ENCODE measurements around the gene DNM1. TPM values are rescaled to one million over a fixed set of nuclear protein-coding genes. Genes with fewer than 3 reads are reported as not detected.

The DNM1 gene
- total RNA-seq, 4 donors from 2014 or later: 6.9 to 11.4 (median 9.0) TPM

- 92% methylated on average over 4 of the region's 4 CpGs for WGBS, 2 donors
- no peak for DNase-seq (ENCODE audit: low spot score in 2 of 2)
- H3K4me3 ChIP-seq (ENCODE audit: low read depth, poor library complexity, severe bottlenecking): no peak overlapping the region
- intact Hi-C loops (cut with DNase I; ENCODE audit: low total_unique reads): no loop called here
- no peak for TF ChIP-seq CTCF (IDR thresholded peaks at IDR 0.05)
- no peak for TF ChIP-seq POLR2A (IDR thresholded peaks at IDR 0.05)
Observed at GRCh38 chr9:128294142-128294541, 91.0 kb downstream of the DNM1 start.

DNA sequence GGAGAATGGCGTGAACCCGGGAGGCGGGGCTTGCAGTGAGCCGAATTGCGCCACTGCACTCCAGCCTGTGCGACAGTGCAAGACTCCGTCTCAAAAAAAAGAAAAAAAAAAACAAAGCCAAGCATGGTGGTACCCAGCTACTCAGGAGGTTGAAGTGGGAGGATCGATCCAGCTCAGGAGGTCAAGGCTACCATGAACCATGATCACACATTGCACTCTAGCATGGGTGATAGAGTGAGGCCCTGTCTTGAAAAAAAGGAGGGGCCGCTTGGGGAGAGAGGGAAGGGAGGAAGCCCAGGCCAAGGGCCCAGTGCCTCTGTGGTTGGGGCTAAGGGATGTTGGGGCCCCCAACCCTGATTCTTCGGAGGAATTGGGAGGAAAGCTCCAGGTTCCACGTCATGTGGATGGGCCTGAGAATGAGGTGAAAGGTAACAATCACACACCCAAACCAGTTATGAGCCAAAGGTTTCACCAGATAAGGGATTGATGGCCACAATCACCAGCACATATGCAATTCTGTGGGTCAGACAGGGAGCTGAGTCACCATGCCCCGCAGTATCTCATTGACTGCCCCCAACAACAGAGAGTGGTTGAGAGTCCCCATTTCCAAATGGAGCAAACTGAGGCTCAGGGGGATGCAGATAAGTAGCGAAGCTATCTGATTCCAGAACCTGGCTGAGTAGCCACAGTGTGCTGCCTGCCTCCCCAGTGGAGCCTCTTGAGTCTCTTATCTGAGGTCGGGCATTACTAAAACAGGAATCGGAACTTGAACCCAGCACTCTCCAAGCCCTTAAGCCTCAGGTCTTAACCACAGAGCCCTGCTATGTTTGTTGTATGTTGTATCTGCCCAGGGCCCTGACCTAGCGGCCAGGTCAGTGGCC lies 93.4 kb downstream of the DNM1 start:
- DNase-seq (ENCODE audit: low spot score in 2 of 2): no peak
- no peak for TF ChIP-seq CTCF (IDR thresholded peaks at IDR 0.05)
- intact Hi-C loops (cut with DNase I; ENCODE audit: low total_unique reads): no loop called here
- H3K4me3 ChIP-seq (ENCODE audit: low read depth, poor library complexity, severe bottlenecking): no peak overlapping the region
- whole genome bisulfite sequencing, 2 donors: 88 to 92% methylated on average over 16 of the region's 16 CpGs

DNA sequence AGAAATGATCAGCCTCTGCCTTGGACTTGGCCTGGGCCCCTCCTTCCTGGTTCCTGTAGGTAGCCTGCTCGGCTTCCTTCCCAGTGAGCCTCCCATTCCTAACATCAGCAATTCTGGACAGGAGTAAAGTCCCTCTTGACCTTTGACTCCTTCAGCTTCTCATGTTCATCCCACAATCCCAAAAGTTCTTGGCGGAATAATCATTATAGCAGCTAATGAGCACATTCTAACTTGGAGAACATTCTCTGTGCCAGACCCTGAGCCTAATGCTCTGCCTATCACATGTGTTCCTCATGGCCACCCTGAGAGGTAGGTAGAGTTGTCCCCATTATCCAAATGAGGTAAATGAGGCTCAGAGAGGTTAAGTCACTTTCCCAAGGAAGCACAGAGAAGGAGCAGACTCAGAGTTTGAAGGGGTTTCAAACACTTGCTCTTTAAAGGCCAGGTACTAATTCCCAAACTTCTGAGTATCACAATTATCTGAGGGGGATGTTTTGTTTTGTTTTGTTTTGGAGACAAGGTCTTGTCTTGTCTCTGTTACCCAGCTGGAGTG lies 94.1 kb downstream of the DNM1 start:
- no peak overlapping the region for H3K4me3 ChIP-seq (ENCODE audit: low read depth, poor library complexity, severe bottlenecking)
- no peak for TF ChIP-seq POLR2A (IDR thresholded peaks at IDR 0.05)
- no peak for TF ChIP-seq CTCF (IDR thresholded peaks at IDR 0.05)
- DNase-seq (ENCODE audit: low spot score in 2 of 2): no peak
- 82 to 89% methylated on average over 2 of the region's 2 CpGs for WGBS, 2 donors
- intact Hi-C loops (cut with DNase I; ENCODE audit: low total_unique reads): no loop called here

DNA sequence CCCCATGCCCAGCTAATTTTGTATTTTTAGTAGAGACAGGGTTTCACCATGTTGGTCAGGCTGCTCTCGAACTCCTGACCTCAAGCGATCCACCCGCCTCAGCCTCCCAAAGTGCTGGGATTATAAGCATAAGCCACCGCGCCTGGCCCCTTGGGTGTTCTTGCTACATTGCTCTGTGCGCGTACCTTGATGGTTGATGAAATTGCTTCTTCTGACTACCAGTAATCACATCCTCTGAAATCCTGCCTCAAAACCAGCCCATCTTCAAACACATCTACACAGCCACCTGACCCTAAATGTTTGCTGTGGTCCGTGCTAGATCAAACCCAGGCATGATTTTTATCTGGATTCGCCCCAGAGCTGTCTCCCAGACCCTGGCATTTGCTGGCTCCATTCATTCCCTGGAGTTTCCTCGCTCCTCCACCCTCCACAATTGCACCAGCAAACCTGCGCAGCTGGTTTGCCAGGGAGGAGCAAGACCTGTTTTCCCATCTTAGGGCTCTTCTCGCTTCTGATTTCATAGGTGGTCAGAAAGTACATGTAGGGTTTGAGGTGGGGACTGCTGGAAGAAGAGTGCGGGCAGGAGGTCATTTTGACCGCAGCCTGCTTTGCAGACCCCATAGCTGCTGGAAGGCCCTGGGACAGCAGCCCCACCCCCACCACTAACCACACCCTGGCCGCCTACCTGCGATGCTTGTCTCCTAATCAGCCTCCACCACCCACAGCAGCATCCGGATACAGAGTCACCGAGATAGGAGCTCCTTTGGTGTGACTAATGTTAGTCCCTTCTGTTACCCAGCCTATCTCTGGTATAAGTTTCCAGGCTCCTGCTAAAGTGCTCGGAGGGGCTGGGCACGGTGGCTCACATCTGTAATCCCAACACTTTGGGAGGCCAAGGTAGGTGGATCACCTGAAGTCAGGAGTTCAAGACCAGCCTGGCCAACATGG lies 95.6 kb downstream of the DNM1 start:
- TF ChIP-seq POLR2A (IDR thresholded peaks at IDR 0.05): no peak
- no peak for TF ChIP-seq CTCF (IDR thresholded peaks at IDR 0.05)
- DNase-seq (ENCODE audit: low spot score in 2 of 2): no peak
- intact Hi-C loops (cut with DNase I; ENCODE audit: low total_unique reads): no loop called here
- 59 to 69% methylated on average over 20 of the region's 20 CpGs for WGBS, 2 donors
- H3K4me3 ChIP-seq (ENCODE audit: low read depth, poor library complexity, severe bottlenecking): no peak overlapping the region

- intact Hi-C loops (cut with DNase I; ENCODE audit: low total_unique reads): no loop called here
- WGBS, 2 donors: 62 to 67% methylated on average over 9 of the region's 9 CpGs
- H3K4me3 ChIP-seq (ENCODE audit: low read depth, poor library complexity, severe bottlenecking): no peak overlapping the region
- no peak for TF ChIP-seq POLR2A (IDR thresholded peaks at IDR 0.05)
- DNase-seq (ENCODE audit: low spot score in 2 of 2): no peak
Observed at GRCh38 chr9:128304136-128304970, 101.2 kb downstream of the DNM1 start.

MicroRNAs within 50 kb of the gene (microRNA counts, 767-probe panel; counts per million panel counts)
- microRNA hsa-miR-199b-5p (14,672 to 16,533 counts per million in 2 donors), microRNA hsa-miR-3154 (0 to 358 counts per million in 2 donors)

Small RNA genes within 50 kb of the gene (microRNA-seq; reads per million reads assigned to microRNA genes)
- 2,461 to 2,677 reads per million in 2 donors for gene MIR199B (ENCODE audit: borderline number of aligned reads in 1 of 2, borderline replicate concordance in 2 of 2)
- 0 to 1.1 reads per million in 2 donors for gene MIR3154 (ENCODE audit: borderline number of aligned reads in 1 of 2, borderline replicate concordance in 2 of 2)

Other genes with a start within 250 kb of the DNM1 start
- gene EEIG1, start 222.4 kb upstream of the DNM1 start, total RNA-seq: 10 to 100 TPM; 33.0 to 81.3 (median 48.9) TPM
- 10 to 100 TPM in 1 of 4 donors, 1 to 10 TPM in 3; 8.6 to 10.8 (median 9.6) TPM for gene NAIF1, start 136.1 kb upstream of the DNM1 start, total RNA-seq
- gene SLC25A25, start 135.1 kb upstream of the DNM1 start, total RNA-seq: 10 to 100 TPM; 26.4 to 40.3 (median 32.0) TPM
- 10 to 100 TPM; 32.6 to 66.5 (median 56.3) TPM for gene PTGES2, start 75.7 kb upstream of the DNM1 start, total RNA-seq
- gene LCN2, start 53.9 kb upstream of the DNM1 start, total RNA-seq: 10 to 100 TPM in 2 of 4 donors, 1 to 10 TPM in 2; 3.7 to 33.8 (median 19.1) TPM
- 100 to 1,000 TPM; 288 to 606 (median 392) TPM for gene BBLN, start 43.1 kb upstream of the DNM1 start, total RNA-seq
- gene CIZ1, start 11.8 kb upstream of the DNM1 start, total RNA-seq: 100 to 1,000 TPM in 1 of 4 donors, 10 to 100 TPM in 3; 71.6 to 135 (median 83.9) TPM
- 100 to 1,000 TPM in 3 of 4 donors, 10 to 100 TPM in 1; 81.8 to 123 (median 116) TPM for gene GOLGA2, start 72.6 kb downstream of the DNM1 start, total RNA-seq
- gene SWI5, start 72.9 kb downstream of the DNM1 start, total RNA-seq: 10 to 100 TPM; 12.3 to 31.1 (median 24.8) TPM
- 10 to 100 TPM; 10.8 to 13.9 (median 11.5) TPM for gene TRUB2, start 119.1 kb downstream of the DNM1 start, total RNA-seq
- 100 to 1,000 TPM in 2 of 4 donors, 10 to 100 TPM in 2; 80.4 to 120 (median 99.4) TPM for gene COQ4, start 119.5 kb downstream of the DNM1 start, total RNA-seq
- gene SLC27A4, start 137.1 kb downstream of the DNM1 start, total RNA-seq: 100 to 1,000 TPM in 1 of 4 donors, 10 to 100 TPM in 3; 64.7 to 105 (median 73.3) TPM
- 10 to 100 TPM; 24.3 to 37.7 (median 31.1) TPM for gene URM1, start 168.0 kb downstream of the DNM1 start, total RNA-seq
- gene CERCAM, start 217.5 kb downstream of the DNM1 start, total RNA-seq: 10 to 100 TPM in 1 of 4 donors, 1 to 10 TPM in 3; 5.6 to 21.3 (median 7.3) TPM